GM21717 (cell line): ENCODE measurements around the gene AMZ1.
A peak's percentile ranks its signal among the peaks of the same experiment; 100 is the strongest.
"Not testable (repeated sequence)": the region's sequence is repeated elsewhere in the genome, so short reads cannot be mapped to it uniquely, and the experiment has no call there.

Source experiments
- ATAC-seq: cut with Tn5 transposase; IDR thresholded peaks from one replicate; pipeline ENCODE4 v1.9.1; 2021; ENCODE audit warnings: mild to moderate bottlenecking, moderate library complexity; ENCODE audit not compliant: unreplicated experiment

The AMZ1 gene

GRCh38 chr7:2666588-2667250, 21.3 kb upstream of the AMZ1 start:
- no peak for ATAC-seq

GRCh38 chr7:2667843-2668242, 20.2 kb upstream of the AMZ1 start:
- no peak for ATAC-seq

GRCh38 chr7:2668401-2668800, 19.6 kb upstream of the AMZ1 start:
- ATAC-seq, result no peak

GRCh38 chr7:2670171-2670570, 17.8 kb upstream of the AMZ1 start:
- ATAC-seq, result no peak

- peak; percentile 68 for ATAC-seq
These were observed 17.1 kb upstream of the AMZ1 start for GRCh38 chr7:2670720-2671391.

GRCh38 chr7:2673214-2673613, 14.8 kb upstream of the AMZ1 start:
- not testable (repeated sequence) for ATAC-seq

- no peak for ATAC-seq
These were observed 14.1 kb upstream of the AMZ1 start for GRCh38 chr7:2673934-2674333.

- ATAC-seq, result no peak
These were observed 12.7 kb upstream of the AMZ1 start for GRCh38 chr7:2675256-2675764.

- not testable (repeated sequence) for ATAC-seq
These were observed 11.4 kb upstream of the AMZ1 start for GRCh38 chr7:2676576-2676975.

- not testable (repeated sequence) for ATAC-seq
These were observed 9.5 kb upstream of the AMZ1 start for GRCh38 chr7:2678454-2678853.

- not testable (repeated sequence) for ATAC-seq
These were observed 8.6 kb upstream of the AMZ1 start for GRCh38 chr7:2679135-2680127.

- no peak for ATAC-seq
These were observed 7.7 kb upstream of the AMZ1 start for GRCh38 chr7:2680256-2680655.

- no peak for ATAC-seq
These were observed 7.1 kb upstream of the AMZ1 start for GRCh38 chr7:2680792-2681490.

- no peak for ATAC-seq
These were observed 5.8 kb upstream of the AMZ1 start for GRCh38 chr7:2681929-2682799.

- ATAC-seq, result no peak
These were observed 3.5 kb upstream of the AMZ1 start for GRCh38 chr7:2684501-2684900.

- ATAC-seq, result no peak
These were observed 1.9 kb upstream of the AMZ1 start for GRCh38 chr7:2686101-2686500.

GRCh38 chr7:2687338-2687869, 598 bp upstream of the AMZ1 start:
- no peak for ATAC-seq

GRCh38 chr7:2688409-2689342, 674 bp downstream of the AMZ1 start:
- ATAC-seq, result peak; percentile 89
